SK-N-MC (cell line): ENCODE data around the gene TRPV2.
"Not testable (repeated sequence)": the region's sequence is repeated elsewhere in the genome, so short reads cannot be mapped to it uniquely, and the experiment has no call there.

Source experiments
- DNase-seq: peaks from one replicate; pipeline ENCODE4 v3.0.0-alpha.2; 2011; ENCODE audit warnings: low read depth, low spot score
- H3K27ac ChIP-seq: fragments of 200-600 bp; sonication (generic); 2 replicates; pipeline ENCODE4 v1.5.1; 2016; ENCODE audit warnings: mixed run types
- H3K36me3 ChIP-seq: fragments of 200-600 bp; sonication (generic); 2 replicates; pipeline ENCODE4 v1.6.1; 2017; ENCODE audit warnings: antibody characterized with exemption, low read length, mixed read lengths; ENCODE audit not compliant: insufficient read depth
- H3K4me3 ChIP-seq: fragments of 200-600 bp; sonication (generic); 2 replicates; pipeline ENCODE4 v1.5.1; 2016
- H3K9ac ChIP-seq: fragments of 200-600 bp; sonication (generic); 2 replicates; pipeline ENCODE4 v1.8.0; 2017; ENCODE audit warnings: mixed run types, mixed read lengths; ENCODE audit not compliant: insufficient read length
- H3K9me3 ChIP-seq: fragments of 200-600 bp; sonication (generic); 2 replicates; pipeline ENCODE4 v1.6.1; 2017; ENCODE audit warnings: low read depth, mild to moderate bottlenecking, antibody characterized with exemption, low read length, moderate library complexity, mixed read lengths
- EZH2 ChIP-seq: fragments of 200-600 bp; sonication (generic); IDR thresholded peaks from one replicate; pipeline ENCODE4 v1.6.1; 2017; ENCODE audit warnings: antibody characterized with exemption
- FOXP2 ChIP-seq: optimal IDR thresholded peaks from 2 replicates; pipeline ENCODE3; 2011; ENCODE audit warnings: mild to moderate bottlenecking, moderate library complexity; ENCODE audit not compliant: insufficient read depth; ENCODE audit errors: extremely low read length, control extremely low read depth
- POLR2AphosphoS5 ChIP-seq: IDR thresholded peaks from 2 replicates; pipeline ENCODE4 v1.6.1; 2012; ENCODE audit warnings: mild to moderate bottlenecking, low read depth, low read length, borderline replicate concordance

TRPV2 gene

DNA sequence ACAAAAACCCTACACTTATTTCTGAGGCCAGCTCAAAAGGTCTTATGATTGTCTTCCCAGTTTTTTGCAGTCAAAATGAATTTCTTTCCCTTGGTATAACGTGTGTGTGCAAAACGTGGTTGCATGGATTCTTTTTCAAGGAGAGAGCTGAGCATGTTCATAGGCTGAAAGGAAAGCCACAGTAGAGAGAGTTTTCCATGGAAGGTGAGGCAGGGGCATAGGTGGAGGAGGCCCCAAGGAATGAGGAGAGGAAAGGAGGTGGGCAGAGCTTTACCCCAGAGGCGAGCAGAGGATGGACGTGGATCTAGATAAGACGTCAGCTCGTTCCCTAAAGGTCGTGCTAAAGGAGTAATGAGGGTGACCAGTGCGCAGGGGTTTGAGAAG lies 22.8 kb downstream of the TRPV2 start:
- Histone ChIP-seq H3K27ac (peak overlapping the region; percentile 93), H3K4me3 (peak overlapping the region; percentile 88), H3K36me3 (peaks cover 41% of the 10 kb centered on the region), H3K9me3 (no peaks in the 10 kb centered on the region), H3K9ac (peak overlapping the region; percentile 92)
- TF ChIP-seq EZH2: no peak
- no peak for TF ChIP-seq FOXP2
- no peak for TF ChIP-seq POLR2AphosphoS5
- DNase-seq: no peak

DNA sequence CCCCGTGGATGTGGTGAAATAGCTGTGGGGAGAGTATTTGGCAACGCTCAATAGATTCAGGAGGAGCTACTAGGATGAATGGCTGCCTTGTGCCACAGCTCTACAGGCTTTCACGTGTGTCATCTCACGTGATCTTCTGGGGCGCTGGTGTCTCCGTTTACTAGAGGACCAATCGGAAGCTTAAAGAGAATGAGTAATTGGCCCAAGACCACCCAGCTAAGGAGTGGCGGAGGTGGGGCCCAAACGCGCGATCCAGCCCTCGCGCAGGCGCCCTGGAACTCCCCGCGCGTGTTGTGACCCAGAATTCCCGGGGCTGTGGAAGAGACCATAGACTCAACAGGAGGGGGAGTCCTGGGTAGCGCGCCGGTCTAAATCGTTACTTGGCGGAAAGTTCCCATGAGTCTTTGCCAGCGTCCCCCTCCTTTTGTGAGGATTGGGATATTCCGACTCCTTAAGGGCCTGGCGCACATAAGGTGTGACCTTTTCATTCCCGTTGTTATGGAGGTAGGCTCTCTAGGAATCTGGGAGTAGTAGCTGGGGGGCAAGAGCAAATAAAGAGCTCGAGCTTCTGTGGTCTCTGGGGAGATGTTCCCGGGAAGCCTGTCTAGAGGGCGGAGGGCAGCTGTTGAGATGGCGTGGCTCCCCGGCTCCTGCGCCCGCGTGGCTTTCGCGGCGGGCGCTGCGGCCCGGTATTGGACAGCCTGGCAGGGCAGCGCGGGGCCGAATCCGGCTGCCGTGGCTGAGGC lies 23.4 kb downstream of the TRPV2 start:
- Histone ChIP-seq H3K27ac (peak overlapping the region; percentile 93), H3K36me3 (peaks cover 47% of the 10 kb centered on the region)

DNA sequence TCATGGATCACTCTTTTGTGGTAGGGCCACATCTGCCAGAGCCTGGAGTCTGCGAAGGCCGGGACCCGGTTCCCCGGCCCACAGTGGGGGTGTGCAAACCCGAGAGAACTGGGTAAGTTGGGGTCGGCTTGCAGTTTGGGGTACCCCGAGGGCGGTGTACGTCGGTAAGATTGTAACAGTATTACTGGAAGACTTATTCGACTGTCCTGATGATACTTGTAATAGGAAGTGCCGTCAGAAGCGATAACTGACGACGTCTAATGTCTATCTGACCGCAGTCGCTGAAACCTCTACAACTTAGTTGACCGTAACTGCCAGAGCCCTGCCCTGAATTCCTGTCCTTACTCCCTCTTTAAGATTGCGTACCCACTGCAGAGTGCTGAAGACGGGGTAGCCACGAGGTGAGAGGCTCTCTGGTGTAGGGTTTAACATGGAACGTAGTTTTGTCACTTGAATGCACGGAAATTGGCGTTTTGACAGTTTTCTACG lies 24.0 kb downstream of the TRPV2 start:
- H3K4me3 ChIP-seq: peak overlapping the region; percentile 92
- H3K9me3 ChIP-seq: no peaks in the 10 kb centered on the region
- peak overlapping the region; percentile 99 for H3K9ac ChIP-seq
- DNase-seq: no peak
- TF ChIP-seq POLR2AphosphoS5: no peak
- no peak for TF ChIP-seq EZH2
- no peak for TF ChIP-seq FOXP2
- H3K36me3 ChIP-seq: peaks cover 53% of the 10 kb centered on the region
- H3K27ac ChIP-seq: peak overlapping the region; percentile 91

More for the DNA sequence above, 23.4 kb downstream of the TRPV2 start:
- peak overlapping the region; percentile 92 for H3K4me3 ChIP-seq
- H3K9me3 ChIP-seq: no peaks in the 10 kb centered on the region
- peak; percentile 90 for DNase-seq
- H3K9ac ChIP-seq: peak overlapping the region; percentile 99
- TF ChIP-seq EZH2 (no peak), POLR2AphosphoS5 (peak; percentile 97), FOXP2 (peak; percentile 21)

DNA sequence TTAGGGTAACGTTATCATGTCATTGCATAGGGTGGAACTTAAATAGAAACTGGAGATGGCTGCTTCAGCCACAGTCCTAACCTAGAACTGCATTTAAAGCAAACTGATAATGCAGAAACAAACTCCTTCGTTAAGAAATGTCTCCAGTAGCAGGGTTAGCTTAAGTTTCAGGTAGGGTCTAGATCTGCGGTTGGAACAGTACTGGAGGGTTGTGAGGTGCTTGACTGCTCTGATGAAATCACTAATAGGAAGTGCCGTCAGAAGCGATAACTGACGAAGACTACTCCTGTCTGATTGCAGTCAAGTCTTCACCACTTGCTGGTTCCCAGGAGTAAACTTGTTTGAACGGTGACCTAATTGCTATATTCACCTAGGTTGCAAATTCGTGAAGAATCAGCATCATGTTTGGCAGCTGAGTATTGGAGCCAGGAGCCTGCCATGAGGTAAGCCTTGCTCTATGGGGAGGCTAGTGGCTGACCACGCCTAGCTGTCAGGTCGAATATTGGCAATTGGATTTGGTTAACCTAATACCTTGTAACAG lies 24.5 kb downstream of the TRPV2 start:
- Histone ChIP-seq H3K9ac (peak overlapping the region; percentile 99), H3K27ac (peak overlapping the region; percentile 91), H3K9me3 (no peaks in the 10 kb centered on the region), H3K36me3 (peaks cover 56% of the 10 kb centered on the region), H3K4me3 (peak overlapping the region; percentile 92)
- peak; percentile 59 for TF ChIP-seq POLR2AphosphoS5
- TF ChIP-seq EZH2: no peak
- DNase-seq: no peak

DNA sequence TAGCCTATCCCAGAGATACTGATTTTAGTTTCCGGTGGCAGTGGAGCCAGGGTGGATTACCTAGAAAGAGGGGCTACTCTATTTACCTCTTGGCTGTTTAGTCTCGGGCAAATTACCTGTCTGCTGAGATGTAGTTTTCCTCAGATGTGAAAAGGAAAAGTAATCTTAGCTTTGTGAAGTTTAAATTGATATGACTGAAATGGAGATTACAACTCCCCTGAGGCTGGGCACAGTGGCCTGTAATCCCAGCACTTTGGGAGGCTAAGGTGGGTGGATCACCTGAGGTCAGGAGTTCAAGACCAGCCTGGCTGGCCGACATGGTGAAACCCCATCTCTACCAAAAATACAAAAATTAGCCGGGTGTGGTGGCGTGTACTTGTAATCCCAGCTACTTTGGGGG lies 25.0 kb downstream of the TRPV2 start:
- DNase-seq, H3K9me3 ChIP-seq: not testable (repeated sequence)
- peak overlapping the region; percentile 91 for H3K27ac ChIP-seq
- H3K36me3 ChIP-seq: peaks cover 56% of the 10 kb centered on the region
- H3K9ac ChIP-seq: peak overlapping the region; percentile 99
- peak overlapping the region; percentile 92 for H3K4me3 ChIP-seq

DNA sequence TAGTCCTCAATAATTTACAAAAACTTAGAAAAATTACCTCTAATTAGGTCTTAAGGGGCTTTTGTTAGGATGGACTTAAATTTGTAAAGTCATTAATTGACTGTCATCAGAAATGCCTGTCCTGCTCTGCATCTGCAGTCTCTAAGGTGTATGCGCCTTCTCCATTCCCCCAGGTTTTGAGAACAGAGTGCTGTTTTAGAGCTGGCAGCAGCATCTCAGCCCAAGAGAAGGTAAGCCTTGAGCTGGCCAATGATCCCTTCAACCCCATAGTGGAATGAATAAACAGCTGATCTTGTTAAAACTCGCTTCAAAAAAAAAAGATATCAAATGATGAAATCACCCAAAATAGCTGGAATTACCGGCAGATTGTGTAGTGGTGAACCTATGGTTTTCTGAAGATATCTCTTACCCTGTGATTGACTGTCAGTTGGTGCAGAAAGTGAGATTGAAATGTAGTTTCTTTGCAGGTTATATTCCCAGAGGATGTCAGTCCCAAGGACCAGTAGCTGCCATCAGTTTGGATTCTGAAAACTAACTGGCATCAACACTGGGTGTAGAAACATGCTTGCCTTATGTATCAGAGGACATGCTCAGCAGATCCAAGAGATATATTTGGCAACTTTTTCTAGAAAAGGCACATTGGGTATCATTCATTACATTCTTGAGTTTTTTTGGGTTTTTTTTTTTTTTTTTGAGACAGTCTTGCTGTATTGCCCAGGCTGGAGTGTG lies 25.7 kb downstream of the TRPV2 start:
- peak overlapping the region; percentile 92 for H3K4me3 ChIP-seq
- H3K36me3 ChIP-seq: peaks cover 64% of the 10 kb centered on the region
- TF ChIP-seq FOXP2: no peak
- no peak for TF ChIP-seq EZH2
- TF ChIP-seq POLR2AphosphoS5: no peak
- H3K27ac ChIP-seq: peak overlapping the region; percentile 91
- DNase-seq: no peak
- H3K9ac ChIP-seq: peak overlapping the region; percentile 99
- H3K9me3 ChIP-seq: no peaks in the 10 kb centered on the region

DNA sequence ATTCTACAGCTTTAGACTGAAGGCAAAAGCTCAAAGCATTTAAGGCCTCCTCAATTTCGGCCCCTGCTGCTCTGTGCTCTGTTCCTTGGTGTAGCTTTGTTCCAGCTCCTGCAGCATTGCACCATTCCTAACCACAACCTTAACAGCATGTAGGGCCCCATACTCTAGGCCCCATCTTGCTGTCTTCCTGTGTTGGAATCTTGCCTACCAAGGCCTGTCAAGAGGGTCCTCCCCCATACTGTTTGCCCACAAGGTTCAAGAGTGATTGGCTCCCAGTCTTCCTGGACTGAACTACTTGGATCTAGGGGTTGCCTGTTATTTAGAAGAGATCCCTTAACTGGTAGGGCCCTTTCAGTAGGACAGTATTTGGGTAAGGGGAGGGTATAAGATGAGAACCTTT lies 26.8 kb downstream of the TRPV2 start:
- Histone ChIP-seq H3K4me3 (peak overlapping the region; percentile 92), H3K36me3 (peaks cover 73% of the 10 kb centered on the region), H3K9ac (peak overlapping the region; percentile 99), H3K9me3 (no peaks in the 10 kb centered on the region), H3K27ac (peak overlapping the region; percentile 91)
- no peak for TF ChIP-seq EZH2
- TF ChIP-seq POLR2AphosphoS5: 0 out of 2 replicates have a peak, but pooled peaks have one; percentile 6
- no peak for DNase-seq

DNA sequence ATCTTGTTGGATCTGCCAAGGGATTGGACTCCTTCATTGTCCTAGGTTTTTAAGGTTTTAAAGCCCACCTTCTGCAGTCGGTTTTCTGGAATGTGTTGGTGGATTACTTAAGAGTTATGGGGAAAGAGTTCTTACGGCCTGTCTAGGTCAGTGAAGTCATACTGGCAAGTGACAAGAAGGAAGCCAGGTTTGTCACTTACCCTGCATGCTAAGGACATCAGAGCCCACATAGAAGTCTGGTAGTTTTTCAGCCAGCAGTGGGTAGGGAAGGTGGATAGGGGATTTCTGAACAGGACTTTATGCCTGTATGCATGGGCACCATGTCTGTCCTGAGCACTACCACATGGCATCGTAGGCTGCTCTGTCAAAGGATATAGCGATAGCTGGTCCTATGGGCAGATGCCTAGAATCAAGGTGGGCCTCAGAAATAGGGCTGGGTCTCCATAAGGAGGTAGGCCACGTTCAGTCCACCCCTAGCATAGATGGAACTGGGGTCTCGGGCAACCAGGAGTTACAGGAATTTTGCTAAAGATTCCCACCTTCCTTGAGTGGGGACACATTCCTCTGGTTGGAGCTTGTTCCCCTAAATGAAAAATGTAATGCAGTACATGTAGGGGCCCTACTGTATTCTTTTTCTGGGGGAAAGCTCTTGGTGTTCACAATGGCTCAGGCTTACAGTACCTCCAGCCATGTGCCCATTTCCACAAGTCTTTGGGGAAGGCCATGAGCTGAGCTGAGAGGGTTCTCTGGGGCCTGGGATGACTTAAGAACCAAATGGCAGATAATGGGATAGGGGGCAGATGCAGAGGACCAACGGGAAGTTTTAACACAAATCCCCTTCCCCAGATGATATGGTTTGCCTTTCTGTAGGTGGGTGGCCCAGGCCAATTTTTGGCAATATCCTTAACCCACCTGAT lies 27.5 kb downstream of the TRPV2 start:
- Histone ChIP-seq H3K9me3 (no peaks in the 10 kb centered on the region), H3K9ac (peak overlapping the region; percentile 99), H3K27ac (peak overlapping the region; percentile 91), H3K4me3 (peak overlapping the region; percentile 92), H3K36me3 (peaks cover 76% of the 10 kb centered on the region)
- TF ChIP-seq FOXP2: no peak
- no peak for DNase-seq
